ENCODE data around the gene CACNA1F.

DNA sequence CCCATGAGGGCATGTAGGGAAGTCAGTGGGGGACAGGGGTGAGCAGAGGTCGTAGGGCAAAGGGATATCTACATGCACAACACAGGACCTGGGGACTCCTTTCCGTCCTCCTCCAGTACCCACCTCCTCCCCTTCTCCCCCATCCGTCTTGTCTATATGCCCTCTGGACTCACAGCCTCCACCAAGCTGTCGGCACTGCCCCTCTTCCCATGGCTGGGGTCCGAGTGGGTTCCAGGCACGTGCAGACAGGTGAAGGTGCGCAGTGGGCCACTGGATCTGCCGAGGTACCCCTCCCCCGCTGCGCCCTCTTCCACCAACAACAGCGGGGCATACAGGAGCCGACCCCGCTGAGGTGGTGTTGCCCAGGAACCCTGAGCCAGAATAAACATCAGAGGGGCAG lies 27.7 kb downstream of the CACNA1F start:
- no peak for TF ChIP-seq NRF1 (conservative IDR thresholded peaks at IDR 0.05 in 1 of 2, IDR thresholded peaks at IDR 0.05 in 1 of 2)
- TF ChIP-seq, protein P1, sequence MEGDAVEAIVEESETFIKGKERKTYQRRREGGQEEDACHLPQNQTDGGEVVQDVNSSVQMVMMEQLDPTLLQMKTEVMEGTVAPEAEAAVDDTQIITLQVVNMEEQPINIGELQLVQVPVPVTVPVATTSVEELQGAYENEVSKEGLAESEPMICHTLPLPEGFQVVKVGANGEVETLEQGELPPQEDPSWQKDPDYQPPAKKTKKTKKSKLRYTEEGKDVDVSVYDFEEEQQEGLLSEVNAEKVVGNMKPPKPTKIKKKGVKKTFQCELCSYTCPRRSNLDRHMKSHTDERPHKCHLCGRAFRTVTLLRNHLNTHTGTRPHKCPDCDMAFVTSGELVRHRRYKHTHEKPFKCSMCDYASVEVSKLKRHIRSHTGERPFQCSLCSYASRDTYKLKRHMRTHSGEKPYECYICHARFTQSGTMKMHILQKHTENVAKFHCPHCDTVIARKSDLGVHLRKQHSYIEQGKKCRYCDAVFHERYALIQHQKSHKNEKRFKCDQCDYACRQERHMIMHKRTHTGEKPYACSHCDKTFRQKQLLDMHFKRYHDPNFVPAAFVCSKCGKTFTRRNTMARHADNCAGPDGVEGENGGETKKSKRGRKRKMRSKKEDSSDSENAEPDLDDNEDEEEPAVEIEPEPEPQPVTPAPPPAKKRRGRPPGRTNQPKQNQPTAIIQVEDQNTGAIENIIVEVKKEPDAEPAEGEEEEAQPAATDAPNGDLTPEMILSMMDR (IDR thresholded peaks at IDR 0.05 in 2 of 3, conservative IDR thresholded peaks at IDR 0.05 in 1 of 3; ENCODE audit: insufficient read depth in 2 of 3, low read depth in 1 of 3, low read length in 3 of 3): no peak
- no peak for TF ChIP-seq CREBBP (IDR thresholded peaks at IDR 0.05; ENCODE audit: low read depth, low read length)
- TF ChIP-seq, protein P2, sequence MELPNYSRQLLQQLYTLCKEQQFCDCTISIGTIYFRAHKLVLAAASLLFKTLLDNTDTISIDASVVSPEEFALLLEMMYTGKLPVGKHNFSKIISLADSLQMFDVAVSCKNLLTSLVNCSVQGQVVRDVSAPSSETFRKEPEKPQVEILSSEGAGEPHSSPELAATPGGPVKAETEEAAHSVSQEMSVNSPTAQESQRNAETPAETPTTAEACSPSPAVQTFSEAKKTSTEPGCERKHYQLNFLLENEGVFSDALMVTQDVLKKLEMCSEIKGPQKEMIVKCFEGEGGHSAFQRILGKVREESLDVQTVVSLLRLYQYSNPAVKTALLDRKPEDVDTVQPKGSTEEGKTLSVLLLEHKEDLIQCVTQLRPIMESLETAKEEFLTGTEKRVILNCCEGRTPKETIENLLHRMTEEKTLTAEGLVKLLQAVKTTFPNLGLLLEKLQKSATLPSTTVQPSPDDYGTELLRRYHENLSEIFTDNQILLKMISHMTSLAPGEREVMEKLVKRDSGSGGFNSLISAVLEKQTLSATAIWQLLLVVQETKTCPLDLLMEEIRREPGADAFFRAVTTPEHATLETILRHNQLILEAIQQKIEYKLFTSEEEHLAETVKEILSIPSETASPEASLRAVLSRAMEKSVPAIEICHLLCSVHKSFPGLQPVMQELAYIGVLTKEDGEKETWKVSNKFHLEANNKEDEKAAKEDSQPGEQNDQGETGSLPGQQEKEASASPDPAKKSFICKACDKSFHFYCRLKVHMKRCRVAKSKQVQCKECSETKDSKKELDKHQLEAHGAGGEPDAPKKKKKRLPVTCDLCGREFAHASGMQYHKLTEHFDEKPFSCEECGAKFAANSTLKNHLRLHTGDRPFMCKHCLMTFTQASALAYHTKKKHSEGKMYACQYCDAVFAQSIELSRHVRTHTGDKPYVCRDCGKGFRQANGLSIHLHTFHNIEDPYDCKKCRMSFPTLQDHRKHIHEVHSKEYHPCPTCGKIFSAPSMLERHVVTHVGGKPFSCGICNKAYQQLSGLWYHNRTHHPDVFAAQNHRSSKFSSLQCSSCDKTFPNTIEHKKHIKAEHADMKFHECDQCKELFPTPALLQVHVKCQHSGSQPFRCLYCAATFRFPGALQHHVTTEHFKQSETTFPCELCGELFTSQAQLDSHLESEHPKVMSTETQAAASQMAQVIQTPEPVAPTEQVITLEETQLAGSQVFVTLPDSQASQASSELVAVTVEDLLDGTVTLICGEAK (IDR thresholded peaks at IDR 0.05): no peak
- TF ChIP-seq, protein P2 (CRISPR knock-in tag; IDR thresholded peaks at IDR 0.05): no peak
- TF ChIP-seq, protein P3, sequence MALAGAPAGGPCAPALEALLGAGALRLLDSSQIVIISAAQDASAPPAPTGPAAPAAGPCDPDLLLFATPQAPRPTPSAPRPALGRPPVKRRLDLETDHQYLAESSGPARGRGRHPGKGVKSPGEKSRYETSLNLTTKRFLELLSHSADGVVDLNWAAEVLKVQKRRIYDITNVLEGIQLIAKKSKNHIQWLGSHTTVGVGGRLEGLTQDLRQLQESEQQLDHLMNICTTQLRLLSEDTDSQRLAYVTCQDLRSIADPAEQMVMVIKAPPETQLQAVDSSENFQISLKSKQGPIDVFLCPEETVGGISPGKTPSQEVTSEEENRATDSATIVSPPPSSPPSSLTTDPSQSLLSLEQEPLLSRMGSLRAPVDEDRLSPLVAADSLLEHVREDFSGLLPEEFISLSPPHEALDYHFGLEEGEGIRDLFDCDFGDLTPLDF (CRISPR knock-in tag; IDR thresholded peaks at IDR 0.05): no peak
- TF ChIP-seq FOXP1 (CRISPR knock-in tag; IDR thresholded peaks at IDR 0.05): no peak
- no peak for TF ChIP-seq ZNF384 (IDR thresholded peaks at IDR 0.05; ENCODE audit: low read depth, low read length)
- TF ChIP-seq, protein P4, sequence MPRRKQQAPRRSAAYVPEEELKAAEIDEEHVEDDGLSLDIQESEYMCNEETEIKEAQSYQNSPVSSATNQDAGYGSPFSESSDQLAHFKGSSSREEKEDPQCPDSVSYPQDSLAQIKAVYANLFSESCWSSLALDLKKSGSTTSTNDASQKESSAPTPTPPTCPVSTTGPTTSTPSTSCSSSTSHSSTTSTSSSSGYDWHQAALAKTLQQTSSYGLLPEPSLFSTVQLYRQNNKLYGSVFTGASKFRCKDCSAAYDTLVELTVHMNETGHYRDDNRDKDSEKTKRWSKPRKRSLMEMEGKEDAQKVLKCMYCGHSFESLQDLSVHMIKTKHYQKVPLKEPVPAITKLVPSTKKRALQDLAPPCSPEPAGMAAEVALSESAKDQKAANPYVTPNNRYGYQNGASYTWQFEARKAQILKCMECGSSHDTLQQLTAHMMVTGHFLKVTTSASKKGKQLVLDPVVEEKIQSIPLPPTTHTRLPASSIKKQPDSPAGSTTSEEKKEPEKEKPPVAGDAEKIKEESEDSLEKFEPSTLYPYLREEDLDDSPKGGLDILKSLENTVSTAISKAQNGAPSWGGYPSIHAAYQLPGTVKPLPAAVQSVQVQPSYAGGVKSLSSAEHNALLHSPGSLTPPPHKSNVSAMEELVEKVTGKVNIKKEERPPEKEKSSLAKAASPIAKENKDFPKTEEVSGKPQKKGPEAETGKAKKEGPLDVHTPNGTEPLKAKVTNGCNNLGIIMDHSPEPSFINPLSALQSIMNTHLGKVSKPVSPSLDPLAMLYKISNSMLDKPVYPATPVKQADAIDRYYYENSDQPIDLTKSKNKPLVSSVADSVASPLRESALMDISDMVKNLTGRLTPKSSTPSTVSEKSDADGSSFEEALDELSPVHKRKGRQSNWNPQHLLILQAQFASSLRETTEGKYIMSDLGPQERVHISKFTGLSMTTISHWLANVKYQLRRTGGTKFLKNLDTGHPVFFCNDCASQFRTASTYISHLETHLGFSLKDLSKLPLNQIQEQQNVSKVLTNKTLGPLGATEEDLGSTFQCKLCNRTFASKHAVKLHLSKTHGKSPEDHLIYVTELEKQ (CRISPR knock-in tag; IDR thresholded peaks at IDR 0.05): no peak
- TF ChIP-seq, protein P5, sequence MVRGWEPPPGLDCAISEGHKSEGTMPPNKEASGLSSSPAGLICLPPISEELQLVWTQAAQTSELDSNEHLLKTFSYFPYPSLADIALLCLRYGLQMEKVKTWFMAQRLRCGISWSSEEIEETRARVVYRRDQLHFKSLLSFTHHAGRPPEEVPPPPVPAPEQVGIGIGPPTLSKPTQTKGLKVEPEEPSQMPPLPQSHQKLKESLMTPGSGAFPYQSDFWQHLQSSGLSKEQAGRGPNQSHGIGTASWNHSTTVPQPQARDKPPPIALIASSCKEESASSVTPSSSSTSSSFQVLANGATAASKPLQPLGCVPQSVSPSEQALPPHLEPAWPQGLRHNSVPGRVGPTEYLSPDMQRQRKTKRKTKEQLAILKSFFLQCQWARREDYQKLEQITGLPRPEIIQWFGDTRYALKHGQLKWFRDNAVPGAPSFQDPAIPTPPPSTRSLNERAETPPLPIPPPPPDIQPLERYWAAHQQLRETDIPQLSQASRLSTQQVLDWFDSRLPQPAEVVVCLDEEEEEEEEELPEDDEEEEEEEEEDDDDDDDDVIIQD (CRISPR knock-in tag; IDR thresholded peaks at IDR 0.05): no peak
- TF ChIP-seq CHD2 (IDR thresholded peaks at IDR 0.05; ENCODE audit: low read depth, low read length): no peak
- TF ChIP-seq, protein P6, sequence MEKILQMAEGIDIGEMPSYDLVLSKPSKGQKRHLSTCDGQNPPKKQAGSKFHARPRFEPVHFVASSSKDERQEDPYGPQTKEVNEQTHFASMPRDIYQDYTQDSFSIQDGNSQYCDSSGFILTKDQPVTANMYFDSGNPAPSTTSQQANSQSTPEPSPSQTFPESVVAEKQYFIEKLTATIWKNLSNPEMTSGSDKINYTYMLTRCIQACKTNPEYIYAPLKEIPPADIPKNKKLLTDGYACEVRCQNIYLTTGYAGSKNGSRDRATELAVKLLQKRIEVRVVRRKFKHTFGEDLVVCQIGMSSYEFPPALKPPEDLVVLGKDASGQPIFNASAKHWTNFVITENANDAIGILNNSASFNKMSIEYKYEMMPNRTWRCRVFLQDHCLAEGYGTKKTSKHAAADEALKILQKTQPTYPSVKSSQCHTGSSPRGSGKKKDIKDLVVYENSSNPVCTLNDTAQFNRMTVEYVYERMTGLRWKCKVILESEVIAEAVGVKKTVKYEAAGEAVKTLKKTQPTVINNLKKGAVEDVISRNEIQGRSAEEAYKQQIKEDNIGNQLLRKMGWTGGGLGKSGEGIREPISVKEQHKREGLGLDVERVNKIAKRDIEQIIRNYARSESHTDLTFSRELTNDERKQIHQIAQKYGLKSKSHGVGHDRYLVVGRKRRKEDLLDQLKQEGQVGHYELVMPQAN (IDR thresholded peaks at IDR 0.05; ENCODE audit: borderline replicate concordance): no peak
